SJSA1 (cell line): ENCODE measurements around the gene CLEC11A. TPM values are rescaled to one million over a fixed set of nuclear protein-coding genes. Genes with fewer than 3 reads are reported as not detected.

ENCODE experiments used
- DNase-seq, 2 experiments: peaks; one replicate each; pipeline ENCODE4 v3.0.0-alpha.2; 2015 to 2020; ENCODE audit warnings: low spot score in 2 of 2, low read depth in 1 of 2
- H3K27ac ChIP-seq: fragments of 250-450 bp; sonication (Bioruptor Pico); 2 replicates; pipeline ENCODE4 v1.5.1; 2020; ENCODE audit warnings: mild to moderate bottlenecking, moderate library complexity
- H3K27me3 ChIP-seq: fragments of 250-450 bp; sonication (Bioruptor Pico); replicated peaks from 2 replicates; pipeline ENCODE4 v1.5.1; 2020; ENCODE audit warnings: mild to moderate bottlenecking, moderate library complexity
- H3K36me3 ChIP-seq: fragments of 250-450 bp; sonication (Bioruptor Pico); 2 replicates; pipeline ENCODE4 v1.5.1; 2020; ENCODE audit warnings: mild to moderate bottlenecking
- H3K4me1 ChIP-seq: fragments of 250-450 bp; sonication (Bioruptor Pico); replicated peaks from 2 replicates; pipeline ENCODE4 v1.6.1; 2021; ENCODE audit warnings: mild to moderate bottlenecking
- H3K4me3 ChIP-seq: fragments of 250-450 bp; sonication (Bioruptor Pico); 2 replicates; pipeline ENCODE4 v1.5.1; 2020; ENCODE audit warnings: mild to moderate bottlenecking
- H3K9me3 ChIP-seq: fragments of 250-450 bp; sonication (Bioruptor Pico); replicated peaks from 2 replicates; pipeline ENCODE4 v1.5.1; 2020; ENCODE audit warnings: mild to moderate bottlenecking
- total RNA-seq: library from RNA; depleted of rRNA; stranded (reverse); fragments of >200 nt; shearing (Covaris generic); gene quantifications from 2 replicates; pipeline ENCODE4 v1.2.3, GENCODE V29; 2014; rRNA removed

Gene CLEC11A, protein sequence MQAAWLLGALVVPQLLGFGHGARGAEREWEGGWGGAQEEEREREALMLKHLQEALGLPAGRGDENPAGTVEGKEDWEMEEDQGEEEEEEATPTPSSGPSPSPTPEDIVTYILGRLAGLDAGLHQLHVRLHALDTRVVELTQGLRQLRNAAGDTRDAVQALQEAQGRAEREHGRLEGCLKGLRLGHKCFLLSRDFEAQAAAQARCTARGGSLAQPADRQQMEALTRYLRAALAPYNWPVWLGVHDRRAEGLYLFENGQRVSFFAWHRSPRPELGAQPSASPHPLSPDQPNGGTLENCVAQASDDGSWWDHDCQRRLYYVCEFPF
- total RNA-seq, result 0.56 and 1.7 TPM in 2 replicates

GRCh38 chr19:50723069-50723468, at the start of gene CLEC11A:
TSS of gene CLEC11A (plus strand) at chr19:50723364. CDS start at chr19:50723526, 162 bp downstream.
- peak within 1 kb of the TSS; percentile 24; the same call in 1 of the 2 replicates for H3K4me3 ChIP-seq
- H3K4me1 ChIP-seq, result peaks cover 4% of the 10 kb centered on the region; the same call in 1 of the 2 replicates
- DNase-seq, result peak in 1 of 2 experiments; percentile 41
- H3K9me3 ChIP-seq, result peaks cover 7% of the 10 kb centered on the region; the same call in 1 of the 2 replicates
- peaks cover 46% of the 10 kb centered on the region for H3K27me3 ChIP-seq
- no peaks in the 10 kb centered on the region for H3K36me3 ChIP-seq
- H3K27ac ChIP-seq, result no peak within 1 kb of the TSS

- DNase-seq, result no peak
- Histone ChIP-seq H3K27me3 (peaks cover 8% of the 10 kb centered on the region), H3K9me3 (0 out of 2 replicates have a peak, but pooled peaks cover 3% of the 10 kb centered on the region), H3K36me3 (no peaks in the 10 kb centered on the region), H3K27ac (no peak overlapping the region), H3K4me1 (no peaks in the 10 kb centered on the region), H3K4me3 (no peak overlapping the region)
Measured at GRCh38 chr19:50676625-50677197, 46.5 kb upstream of the CLEC11A start.

DNA sequence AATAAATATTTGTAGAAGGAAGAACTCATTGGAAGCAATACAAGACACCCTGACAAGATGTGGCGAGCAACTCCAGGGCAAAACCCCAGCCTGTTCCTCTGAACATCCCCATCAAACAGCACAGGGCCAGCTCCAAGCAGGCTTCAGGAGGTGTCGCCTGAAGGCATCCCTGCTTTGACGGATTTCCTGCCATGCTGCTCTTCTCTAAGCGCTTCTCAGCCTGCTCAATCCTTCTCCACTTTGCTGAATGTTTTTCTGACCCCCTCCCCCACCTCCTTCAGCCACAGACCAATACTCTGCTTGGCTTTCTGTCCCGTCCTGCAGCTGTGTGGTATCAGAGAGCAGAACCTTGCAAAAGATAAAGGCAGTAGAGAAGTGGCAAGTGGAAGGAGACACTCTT, 45.5 kb upstream of the CLEC11A start:
- Histone ChIP-seq H3K9me3 (0 out of 2 replicates have a peak, but pooled peaks cover 3% of the 10 kb centered on the region), H3K36me3 (no peaks in the 10 kb centered on the region), H3K4me3 (no peak overlapping the region), H3K4me1 (no peaks in the 10 kb centered on the region), H3K27me3 (peaks cover 8% of the 10 kb centered on the region; the same call in 1 of the 2 replicates), H3K27ac (no peak overlapping the region)
- DNase-seq, result no peak

- DNase-seq, result no peak
Measured at GRCh38 chr19:50678323-50678722, 44.8 kb upstream of the CLEC11A start.

GRCh38 chr19:50679177-50680125, 43.7 kb upstream of the CLEC11A start:
- 0 out of 2 replicates have a peak, but pooled peaks cover 3% of the 10 kb centered on the region for H3K9me3 ChIP-seq
- no peak overlapping the region for H3K27ac ChIP-seq
- peak; percentile 55 to 72 for DNase-seq
- H3K27me3 ChIP-seq, result peaks cover 3% of the 10 kb centered on the region; the same call in 1 of the 2 replicates
- no peak overlapping the region for H3K4me3 ChIP-seq
- no peaks in the 10 kb centered on the region for H3K4me1 ChIP-seq
- no peaks in the 10 kb centered on the region for H3K36me3 ChIP-seq

More at GRCh38 chr19:50678323-50678722, 44.8 kb upstream of the CLEC11A start:
- H3K4me1 ChIP-seq, result no peaks in the 10 kb centered on the region
- H3K27me3 ChIP-seq, result peaks cover 3% of the 10 kb centered on the region; the same call in 1 of the 2 replicates
- H3K27ac ChIP-seq, result no peak overlapping the region
- H3K36me3 ChIP-seq, result no peaks in the 10 kb centered on the region
- H3K4me3 ChIP-seq, result no peak overlapping the region
- H3K9me3 ChIP-seq, result 0 out of 2 replicates have a peak, but pooled peaks cover 3% of the 10 kb centered on the region

DNA sequence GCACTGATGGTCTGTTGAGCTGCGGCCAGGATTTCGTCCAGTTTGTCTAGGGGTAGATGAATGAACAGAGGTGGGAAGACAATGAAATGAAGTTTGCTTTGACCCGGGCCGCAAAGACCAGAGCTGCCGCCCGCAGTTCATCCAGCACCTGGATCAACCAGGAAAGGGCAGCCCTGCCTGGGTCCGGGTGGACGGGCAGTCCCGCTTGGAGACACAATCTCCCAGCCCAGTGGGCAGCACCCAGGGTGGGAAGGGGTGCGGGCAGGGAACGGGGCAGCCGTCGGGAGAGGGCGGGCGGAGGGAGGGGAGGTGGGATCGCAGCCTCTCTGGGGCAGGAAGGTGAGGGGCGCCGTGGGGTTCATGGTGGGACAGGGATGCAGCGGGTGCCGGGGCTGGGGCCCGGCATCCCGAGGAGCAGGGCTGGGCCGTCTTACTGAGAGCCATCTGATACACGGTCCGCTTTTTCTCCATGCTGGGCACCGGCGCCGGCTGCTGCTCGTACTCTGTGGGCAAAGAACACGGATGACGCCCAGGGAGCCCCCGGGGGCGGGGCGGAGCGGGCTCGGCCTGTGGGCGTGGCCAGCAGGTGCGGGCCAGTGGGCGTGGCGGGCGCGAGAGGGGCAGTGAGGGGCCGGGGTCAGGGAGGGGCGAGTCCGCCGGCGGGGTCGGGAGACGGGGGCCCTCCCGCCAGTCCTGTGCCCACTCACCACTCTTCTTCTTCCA, 36.7 kb upstream of the CLEC11A start:
- no peak for DNase-seq

GRCh38 chr19:50688766-50689165, 34.4 kb upstream of the CLEC11A start:
- no peak overlapping the region for H3K27ac ChIP-seq
- no peaks in the 10 kb centered on the region for H3K36me3 ChIP-seq
- no peak for DNase-seq
- peaks cover 4% of the 10 kb centered on the region; the same call in 1 of the 2 replicates for H3K27me3 ChIP-seq
- H3K9me3 ChIP-seq, result no peaks in the 10 kb centered on the region
- H3K4me3 ChIP-seq, result no peak overlapping the region
- no peaks in the 10 kb centered on the region for H3K4me1 ChIP-seq

More for the DNA sequence above, 36.7 kb upstream of the CLEC11A start:
- Histone ChIP-seq H3K27ac (no peak overlapping the region), H3K27me3 (no peaks in the 10 kb centered on the region; the same call in 1 of the 2 replicates), H3K4me1 (no peaks in the 10 kb centered on the region), H3K36me3 (no peaks in the 10 kb centered on the region), H3K4me3 (no peak overlapping the region), H3K9me3 (no peaks in the 10 kb centered on the region)

DNA sequence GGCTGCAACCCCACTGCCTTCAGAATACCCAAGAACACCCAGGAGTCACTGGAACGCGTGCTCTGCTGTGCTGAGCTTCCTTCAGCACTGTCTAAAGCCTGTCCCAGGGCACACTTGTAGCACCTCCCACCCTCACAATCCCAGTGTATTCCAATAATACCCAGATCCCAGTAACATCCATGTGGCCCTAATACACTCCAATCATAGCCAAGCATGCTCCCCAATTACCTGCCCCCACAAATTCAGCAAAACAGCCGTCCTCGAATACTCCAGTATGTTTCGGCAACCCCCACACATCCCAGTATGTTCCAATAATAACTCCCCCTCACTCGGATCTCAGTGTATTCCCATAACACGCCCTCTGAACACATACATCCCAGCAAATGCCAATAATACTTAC, 32.7 kb upstream of the CLEC11A start:
- no peaks in the 10 kb centered on the region for H3K9me3 ChIP-seq
- no peak for DNase-seq
- H3K27ac ChIP-seq, result no peak overlapping the region
- no peak overlapping the region for H3K4me3 ChIP-seq
- H3K36me3 ChIP-seq, result no peaks in the 10 kb centered on the region
- H3K27me3 ChIP-seq, result peaks cover 9% of the 10 kb centered on the region
- no peaks in the 10 kb centered on the region for H3K4me1 ChIP-seq

GRCh38 chr19:50693064-50693975, 29.8 kb upstream of the CLEC11A start:
- no peaks in the 10 kb centered on the region for H3K36me3 ChIP-seq
- DNase-seq, result no peak
- H3K27me3 ChIP-seq, result peaks cover 15% of the 10 kb centered on the region
- no peak overlapping the region for H3K4me3 ChIP-seq
- no peaks in the 10 kb centered on the region for H3K4me1 ChIP-seq
- no peak overlapping the region for H3K27ac ChIP-seq
- no peaks in the 10 kb centered on the region for H3K9me3 ChIP-seq

DNA sequence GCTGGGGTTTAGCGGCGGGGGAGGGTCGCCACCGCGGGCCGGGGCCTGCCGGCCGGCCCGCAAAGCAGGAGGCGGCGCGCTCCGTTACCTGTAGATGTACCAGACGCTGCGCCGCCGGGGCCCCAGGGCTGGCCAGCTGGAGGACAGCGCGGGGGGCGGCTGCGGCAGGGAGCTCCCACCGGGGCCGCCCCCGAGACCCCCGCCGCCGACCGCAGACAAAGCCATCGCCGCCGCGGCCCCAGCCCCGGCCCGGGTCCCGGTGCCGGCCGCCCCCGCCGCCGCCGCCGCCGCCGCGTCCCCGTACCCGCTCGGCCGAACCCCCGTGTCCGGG, 28.4 kb upstream of the CLEC11A start:
- Histone ChIP-seq H3K36me3 (no peaks in the 10 kb centered on the region), H3K4me3 (no peak overlapping the region), H3K27ac (no peak overlapping the region), H3K9me3 (no peaks in the 10 kb centered on the region), H3K4me1 (no peaks in the 10 kb centered on the region), H3K27me3 (peaks cover 15% of the 10 kb centered on the region)
- DNase-seq, result no peak

DNA sequence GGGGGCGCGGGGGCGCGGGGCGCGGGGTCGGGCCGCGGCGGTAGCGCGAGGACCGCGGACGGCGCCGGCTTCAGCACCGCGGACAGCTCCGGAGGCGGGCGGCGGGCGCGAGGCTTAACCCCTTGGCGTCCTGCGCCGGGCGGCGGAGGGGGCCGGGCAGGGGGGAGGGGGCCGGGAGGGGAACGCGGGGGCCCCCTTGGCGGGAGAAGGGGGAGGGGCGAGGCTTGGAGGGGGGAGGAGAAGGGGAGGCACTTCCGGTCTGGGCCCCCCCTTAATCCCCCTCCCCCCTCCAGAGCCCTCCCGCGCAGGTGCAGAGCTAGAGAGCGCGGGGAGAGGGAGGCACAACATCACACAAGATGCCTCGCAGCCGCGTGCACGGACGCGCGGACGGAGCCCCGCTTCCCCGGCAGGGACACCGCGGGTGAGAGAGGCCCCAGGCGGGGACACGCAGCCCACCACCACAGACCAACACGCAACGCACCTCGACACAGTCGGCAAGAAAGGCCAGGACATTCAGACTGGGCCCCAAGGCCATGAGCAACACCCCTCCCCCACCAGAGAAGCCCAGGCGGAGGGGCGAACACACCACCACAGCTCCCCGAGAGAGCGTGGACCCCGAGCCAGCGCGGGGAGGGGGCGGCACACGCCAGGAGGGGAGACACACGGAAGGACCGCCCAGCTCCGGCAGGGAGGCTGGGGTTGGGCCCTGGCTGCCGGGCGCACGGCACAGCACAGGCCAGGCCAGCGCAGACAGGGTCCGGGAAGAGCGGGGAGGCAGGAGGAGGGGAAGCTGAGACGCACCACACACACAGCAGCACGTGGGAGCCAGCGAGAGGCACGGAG, 27.7 kb upstream of the CLEC11A start:
- DNase-seq, result no peak
- Histone ChIP-seq H3K36me3 (no peaks in the 10 kb centered on the region), H3K4me1 (no peaks in the 10 kb centered on the region), H3K9me3 (no peaks in the 10 kb centered on the region), H3K27me3 (peaks cover 15% of the 10 kb centered on the region), H3K27ac (no peak overlapping the region), H3K4me3 (no peak overlapping the region)
